ENCODE data around the gene RPS16.

DNA sequence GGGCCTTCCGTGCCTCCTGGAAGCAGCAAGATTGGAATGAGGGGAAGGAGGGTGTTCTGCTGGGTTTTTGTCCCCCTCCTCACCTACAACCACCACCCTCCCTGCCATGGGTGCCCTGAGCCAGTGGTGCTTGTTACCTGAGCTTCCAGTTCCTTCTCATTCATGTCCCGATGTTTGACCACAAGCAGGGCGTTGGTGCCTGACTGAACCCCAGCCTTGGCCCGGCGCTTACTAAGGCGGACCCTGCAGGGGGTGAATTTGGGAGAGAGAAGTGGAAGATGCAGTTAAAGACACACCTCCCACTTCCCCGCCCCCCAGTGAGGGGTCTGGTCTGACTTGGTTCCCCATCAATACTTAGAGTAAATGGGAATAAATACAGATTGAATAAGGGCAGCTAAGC lies 49.2 kb downstream of the RPS16 start:
- TF ChIP-seq TARDBP (IDR thresholded peaks at IDR 0.05) (no peak), FOXM1 (IDR thresholded peaks at IDR 0.05; ENCODE audit: borderline replicate concordance) (no peak), SUZ12 (IDR thresholded peaks at IDR 0.05) (no peak)

Data from HEK293T (cell line).